H9 (cell line): Measurements from ENCODE around the gene KCTD21. TPM values are rescaled to one million over a fixed set of nuclear protein-coding genes. Genes with fewer than 3 reads are reported as not detected.
"Not testable (repeated sequence)": the region's sequence is repeated elsewhere in the genome, so short reads cannot be mapped to it uniquely, and the experiment has no call there.

Experiments used
- DNase-seq: peaks from one replicate; pipeline ENCODE4 v3.0.0-alpha.2; 2017
- H2AFZ ChIP-seq: one replicate; pipeline ENCODE4 v1.6.1; 2013; ENCODE audit warnings: mild to moderate bottlenecking, low read length, control low read depth, moderate library complexity
- H2AK5ac ChIP-seq: 2 replicates; pipeline ENCODE4 v1.6.1; 2013; ENCODE audit warnings: low read length, control low read depth, mixed read lengths; ENCODE audit not compliant: insufficient read length
- H2BK120ac ChIP-seq: one replicate; pipeline ENCODE4 v1.6.1; 2013; ENCODE audit warnings: low read depth, mild to moderate bottlenecking, low read length, control low read depth, inconsistent platforms; ENCODE audit not compliant: poor library complexity, severe bottlenecking
- H2BK12ac ChIP-seq: 2 replicates; pipeline ENCODE4 v1.6.1; 2013; ENCODE audit warnings: low read length, control low read depth, mixed read lengths, low read depth; ENCODE audit not compliant: insufficient read length
- H2BK15ac ChIP-seq: 2 replicates; pipeline ENCODE4 v1.6.1; 2013; ENCODE audit warnings: low read depth, low read length, control low read depth
- H2BK20ac ChIP-seq: one replicate; pipeline ENCODE4 v1.6.1; 2013; ENCODE audit warnings: low read depth, mild to moderate bottlenecking, low read length, control low read depth, inconsistent platforms; ENCODE audit not compliant: poor library complexity, severe bottlenecking
- H2BK5ac ChIP-seq: 2 replicates; pipeline ENCODE4 v1.6.1; 2013; ENCODE audit warnings: low read length, control low read depth, mixed read lengths; ENCODE audit not compliant: insufficient read length
- H3K14ac ChIP-seq: 2 replicates; pipeline ENCODE4 v1.6.1; 2013; ENCODE audit warnings: low read length, control low read depth; ENCODE audit not compliant: insufficient read depth
- H3K18ac ChIP-seq: 2 replicates; pipeline ENCODE4 v1.6.1; 2013; ENCODE audit warnings: low read depth, mild to moderate bottlenecking, mixed read lengths, low read length, control low read depth; ENCODE audit not compliant: insufficient read length
- H3K23ac ChIP-seq: 2 replicates; pipeline ENCODE4 v1.6.1; 2013; ENCODE audit warnings: low read length, control low read depth, mixed read lengths, low read depth; ENCODE audit not compliant: insufficient read length
- H3K23me2 ChIP-seq: 2 replicates; pipeline ENCODE4 v1.6.1; 2013; ENCODE audit warnings: low read depth, mild to moderate bottlenecking, mixed read lengths, low read length, control low read depth; ENCODE audit not compliant: insufficient read length, poor library complexity, severe bottlenecking
- H3K27ac ChIP-seq: 2 replicates; pipeline ENCODE4 v1.5.1; 2013; ENCODE audit warnings: low read length, control low read depth, mixed read lengths, low read depth; ENCODE audit not compliant: insufficient read length
- H3K27me3 ChIP-seq: 2 replicates; pipeline ENCODE4 v1.6.1; 2013; ENCODE audit warnings: low read length, control low read depth, inconsistent platforms; ENCODE audit not compliant: insufficient read depth
- H3K4ac ChIP-seq: 2 replicates; pipeline ENCODE4 v1.6.1; 2013; ENCODE audit warnings: low read depth, mild to moderate bottlenecking, control low read depth, inconsistent platforms, low read length, moderate library complexity
- H3K4me1 ChIP-seq: 2 replicates; pipeline ENCODE4 v1.6.1; 2013; ENCODE audit warnings: low read length, control low read depth, inconsistent platforms; ENCODE audit not compliant: insufficient read depth
- H3K4me2 ChIP-seq: 2 replicates; pipeline ENCODE4 v1.6.1; 2013; ENCODE audit warnings: low read length, control low read depth, mixed read lengths; ENCODE audit not compliant: insufficient read length, insufficient read depth
- H3K56ac ChIP-seq: 2 replicates; pipeline ENCODE4 v1.6.1; 2013; ENCODE audit warnings: low read depth, mild to moderate bottlenecking, mixed read lengths, low read length, control low read depth; ENCODE audit not compliant: insufficient read length
- H3K79me1 ChIP-seq: 2 replicates; pipeline ENCODE4 v1.6.1; 2013; ENCODE audit warnings: low read depth, mild to moderate bottlenecking, moderate library complexity, low read length, control low read depth, inconsistent platforms; ENCODE audit not compliant: insufficient read depth, poor library complexity, severe bottlenecking
- H3K79me2 ChIP-seq: 2 replicates; pipeline ENCODE4 v1.6.1; 2013; ENCODE audit warnings: low read length, control low read depth, inconsistent platforms; ENCODE audit not compliant: insufficient read depth
- H3K9ac ChIP-seq: 2 replicates; pipeline ENCODE4 v1.6.1; 2013; ENCODE audit warnings: low read length, control low read depth, mixed read lengths; ENCODE audit not compliant: insufficient read length; ENCODE audit errors: extremely low read depth
- H3K9me3 ChIP-seq: one replicate; pipeline ENCODE4 v1.6.1; 2013; ENCODE audit warnings: low read depth, low read length, inconsistent platforms; ENCODE audit not compliant: control insufficient read depth
- H3T11ph ChIP-seq: one replicate; pipeline ENCODE4 v1.6.1; 2013; ENCODE audit warnings: mild to moderate bottlenecking, low read length, control low read depth, inconsistent platforms
- H4K20me1 ChIP-seq: one replicate; pipeline ENCODE4 v1.6.1; 2013; ENCODE audit not compliant: control insufficient read depth, insufficient read length, insufficient read depth
- H4K5ac ChIP-seq: 2 replicates; pipeline ENCODE4 v1.6.1; 2013; ENCODE audit warnings: low read depth, mild to moderate bottlenecking, mixed read lengths, low read length, control low read depth; ENCODE audit not compliant: insufficient read length
- H4K8ac ChIP-seq: replicated peaks from 2 replicates; pipeline ENCODE4 v1.6.1; 2013; ENCODE audit warnings: low read length, control low read depth, mixed read lengths, low read depth; ENCODE audit not compliant: insufficient read length
- H4K91ac ChIP-seq: 2 replicates; pipeline ENCODE4 v1.6.1; 2013; ENCODE audit warnings: low read depth, mild to moderate bottlenecking, moderate library complexity, mixed read lengths, low read length, control low read depth; ENCODE audit not compliant: insufficient read length
- H3K27ac Mint-ChIP-seq, 3 experiments: 2 replicates in 2 of 3; 3 replicates in 1 of 3; pipeline ENCODE4 v1.8.0; 2020 to 2021; ENCODE audit warnings: mixed read lengths in 3 of 3, mild to moderate bottlenecking in 1 of 3, moderate library complexity in 1 of 3
- H3K27me3 Mint-ChIP-seq: 2 replicates; pipeline ENCODE4 v1.8.0; 2021; ENCODE audit warnings: low read depth, mild to moderate bottlenecking, moderate library complexity, mixed read lengths
- H3K36me3 Mint-ChIP-seq, 3 experiments: 2 replicates in 2 of 3; 3 replicates in 1 of 3; pipeline ENCODE4 v1.8.0; 2020 to 2021; ENCODE audit warnings: low read depth in 3 of 3, mixed read lengths in 3 of 3; ENCODE audit not compliant: insufficient read depth in 1 of 3
- H3K4me1 Mint-ChIP-seq, 2 experiments: 2 replicates each; pipeline ENCODE4 v1.8.0; 2020; ENCODE audit warnings: mixed read lengths in 2 of 2
- H3K4me3 Mint-ChIP-seq, 2 experiments: 2 replicates in 1 of 2; 3 replicates in 1 of 2; pipeline ENCODE4 v1.8.0; 2020 to 2021; ENCODE audit warnings: mild to moderate bottlenecking in 2 of 2, mixed read lengths in 2 of 2, moderate library complexity in 1 of 2
- H3K9me3 Mint-ChIP-seq, 2 experiments: 2 replicates in 1 of 2; 3 replicates in 1 of 2; pipeline ENCODE4 v1.8.0; 2020; ENCODE audit warnings: mild to moderate bottlenecking in 2 of 2, mixed read lengths in 2 of 2, moderate library complexity in 1 of 2
- CTCF ChIP-seq: fragments of 200-600 bp; sonication (generic); conservative IDR thresholded peaks from 3 replicates; pipeline ENCODE4 v1.8.0; 2021; ENCODE audit warnings: antibody characterized with exemption, mild to moderate bottlenecking
- WGBS: extraction: QIAGEN DNeasy Blood & Tissue Kit; methylation state at CpG from one replicate; pipeline ENCODE4 v1.1.7; 2013; ENCODE audit warnings: missing lambda C conversion rate, low lambda C conversion rate, mixed read lengths; ENCODE audit not compliant: insufficient read length; ENCODE audit errors: extremely low coverage; 5-methylcytosine and 5-hydroxymethylcytosine counted together
- total RNA-seq: library from RNA; stranded (reverse); gene quantifications from 2 replicates; pipeline ENCODE4 v1.2.1, GENCODE V29; 2021

Gene KCTD21
- total RNA-seq, 1 experiment from 2014 or later: 4.0 TPM

GRCh38 chr11:78234006-78234405, 45.6 kb upstream of the KCTD21 start:
- Histone ChIP-seq H3K23ac (no peak overlapping the region), H3K27me3 (no peaks in the 10 kb centered on the region), H3K79me2 (no peaks in the 10 kb centered on the region), H4K5ac (no peak overlapping the region), H3K4ac (no peak overlapping the region), H3K4me2 (no peak overlapping the region), H2BK12ac (no peak overlapping the region), H2BK20ac (no peak overlapping the region), H3K9ac (no peak overlapping the region), H4K8ac (no peak overlapping the region), H3K18ac (no peak overlapping the region), H2BK120ac (no peak overlapping the region), H2BK5ac (no peak overlapping the region), H3K4me1 (no peaks in the 10 kb centered on the region), H3T11ph (no peak overlapping the region), H3K9me3 (no peaks in the 10 kb centered on the region), H2BK15ac (no peak overlapping the region), H2AFZ (no peak overlapping the region), H3K56ac (no peak overlapping the region), H3K14ac (no peak overlapping the region), H4K20me1 (no peaks in the 10 kb centered on the region), H3K27ac (no peak overlapping the region), H3K23me2 (no peaks in the 10 kb centered on the region), H4K91ac (no peak overlapping the region), H2AK5ac (no peak overlapping the region), H3K79me1 (no peaks in the 10 kb centered on the region)
- WGBS: no CpG with 5 or more reads among the region's 5 CpGs
- no peaks in the 10 kb centered on the region for H3K36me3 Mint-ChIP-seq
- peak overlapping the region in 1 of 3 experiments; percentile 26; a peak in 1 of 7 replicates for H3K27ac Mint-ChIP-seq
- no peak for DNase-seq
- no peak for TF ChIP-seq CTCF
- peaks cover 2 to 7% of the 10 kb centered on the region in 2 experiments; a peak in 2 of 4 replicates for H3K4me1 Mint-ChIP-seq
- H3K4me3 Mint-ChIP-seq: no peak overlapping the region
- no peaks in the 10 kb centered on the region for H3K9me3 Mint-ChIP-seq
- no peaks in the 10 kb centered on the region for H3K27me3 Mint-ChIP-seq

DNA sequence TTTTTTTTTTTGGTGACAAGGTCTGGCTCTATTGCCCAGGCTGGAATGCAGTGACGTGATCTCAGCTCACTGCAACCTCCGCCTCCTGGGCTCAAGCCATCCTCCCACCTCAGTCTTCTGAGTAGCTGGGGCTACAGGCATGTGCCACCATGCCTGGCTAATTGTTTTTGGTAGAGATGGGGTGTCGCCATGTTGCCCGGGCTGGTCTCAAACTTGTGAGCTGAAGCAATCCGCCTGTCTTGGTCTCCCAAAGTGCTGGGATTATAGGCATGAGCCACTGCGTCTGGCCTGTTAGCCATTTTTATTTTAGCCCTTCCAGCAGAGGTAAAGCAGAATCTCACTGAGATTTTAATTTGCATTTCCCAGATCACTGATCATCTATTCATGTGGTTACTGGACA, 44.6 kb upstream of the KCTD21 start:
- H3K36me3 Mint-ChIP-seq, H2BK15ac ChIP-seq, H3K4me1 ChIP-seq, H3K27ac Mint-ChIP-seq, H4K5ac ChIP-seq, H3K4me2 ChIP-seq, H3K23ac ChIP-seq, H3K79me1 ChIP-seq, H3K27ac ChIP-seq, H3K9me3 Mint-ChIP-seq, H3K14ac ChIP-seq, H3K9ac ChIP-seq, H2AK5ac ChIP-seq, H3T11ph ChIP-seq, H2BK120ac ChIP-seq, H3K27me3 Mint-ChIP-seq, H3K4me1 Mint-ChIP-seq, H3K79me2 ChIP-seq, H4K91ac ChIP-seq, H2BK5ac ChIP-seq, H3K4me3 Mint-ChIP-seq, H3K4ac ChIP-seq, H3K56ac ChIP-seq, H4K8ac ChIP-seq, DNase-seq, H4K20me1 ChIP-seq, H3K23me2 ChIP-seq, H3K18ac ChIP-seq, H2BK20ac ChIP-seq, H2AFZ ChIP-seq, H2BK12ac ChIP-seq, H3K9me3 ChIP-seq, H3K27me3 ChIP-seq: not testable (repeated sequence)
- no CpG with 5 or more reads among the region's 6 CpGs for WGBS
